Astrocyte of the cerebellum (primary cell): ENCODE results near the gene AGPAT4.

Experiments
- DNase-seq: peaks from one replicate; pipeline ENCODE4 v3.0.0-alpha.2; 2011; ENCODE audit warnings: low read depth
- H3K4me3 ChIP-seq: 2 replicates; pipeline ENCODE4 v1.5.1; 2011; ENCODE audit warnings: mild to moderate bottlenecking, low read depth, low read length, moderate library complexity
- in situ Hi-C: cut with HindIII; loops from 2 replicates; pipeline ENCODE4 v1.10.0; 2017; ENCODE audit warnings: low sequenced_read_pairs
- TF ChIP-seq, protein P1 (sequence below): IDR thresholded peaks from 2 replicates; pipeline ENCODE4 v1.5.1; 2012; ENCODE audit warnings: low read length, low read depth, moderate library complexity, mild to moderate bottlenecking; ENCODE audit errors: missing control alignments

Gene AGPAT4

DNA sequence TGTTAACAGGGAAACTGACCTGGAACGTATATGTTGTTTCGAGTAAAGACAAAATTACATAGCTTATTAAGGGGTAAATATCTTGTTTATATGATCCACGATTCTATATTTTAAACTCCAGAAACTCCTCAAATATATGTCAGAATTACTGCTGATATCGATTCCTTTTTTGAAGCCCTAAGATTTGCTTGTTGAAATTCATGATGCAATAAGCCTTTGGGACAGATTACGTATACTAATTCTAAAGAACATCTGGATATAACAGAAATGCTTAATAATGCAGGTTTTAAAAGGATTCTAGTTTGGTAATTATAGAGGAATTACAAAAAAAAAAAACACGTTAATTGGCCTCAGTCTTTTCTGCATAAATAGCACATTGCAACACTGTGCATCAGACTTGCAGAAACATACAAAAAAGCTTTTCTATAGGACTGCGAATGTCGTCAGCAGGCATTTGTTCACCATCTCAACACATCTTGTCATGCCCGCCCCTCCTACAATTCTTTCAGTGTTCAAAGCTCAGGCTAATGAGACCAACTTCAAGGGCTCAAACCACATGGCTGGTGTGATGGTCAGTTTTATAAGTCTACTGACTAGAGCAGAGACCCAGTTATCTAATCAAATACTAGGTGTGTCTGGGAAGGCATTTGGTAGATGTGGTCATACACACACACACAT lies 74.9 kb downstream of the AGPAT4 start:
- TF ChIP-seq, protein P1, sequence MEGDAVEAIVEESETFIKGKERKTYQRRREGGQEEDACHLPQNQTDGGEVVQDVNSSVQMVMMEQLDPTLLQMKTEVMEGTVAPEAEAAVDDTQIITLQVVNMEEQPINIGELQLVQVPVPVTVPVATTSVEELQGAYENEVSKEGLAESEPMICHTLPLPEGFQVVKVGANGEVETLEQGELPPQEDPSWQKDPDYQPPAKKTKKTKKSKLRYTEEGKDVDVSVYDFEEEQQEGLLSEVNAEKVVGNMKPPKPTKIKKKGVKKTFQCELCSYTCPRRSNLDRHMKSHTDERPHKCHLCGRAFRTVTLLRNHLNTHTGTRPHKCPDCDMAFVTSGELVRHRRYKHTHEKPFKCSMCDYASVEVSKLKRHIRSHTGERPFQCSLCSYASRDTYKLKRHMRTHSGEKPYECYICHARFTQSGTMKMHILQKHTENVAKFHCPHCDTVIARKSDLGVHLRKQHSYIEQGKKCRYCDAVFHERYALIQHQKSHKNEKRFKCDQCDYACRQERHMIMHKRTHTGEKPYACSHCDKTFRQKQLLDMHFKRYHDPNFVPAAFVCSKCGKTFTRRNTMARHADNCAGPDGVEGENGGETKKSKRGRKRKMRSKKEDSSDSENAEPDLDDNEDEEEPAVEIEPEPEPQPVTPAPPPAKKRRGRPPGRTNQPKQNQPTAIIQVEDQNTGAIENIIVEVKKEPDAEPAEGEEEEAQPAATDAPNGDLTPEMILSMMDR = no peak
- no peak for DNase-seq
- no peak overlapping the region for H3K4me3 ChIP-seq
- in situ Hi-C loops = no loop called here

- in situ Hi-C loops = no loop called here
- DNase-seq = peak; percentile 33
- TF ChIP-seq, protein P1 = no peak
- no peak overlapping the region for H3K4me3 ChIP-seq
These were observed 75.7 kb downstream of the AGPAT4 start for GRCh38 chr6:161198176-161198575.

GRCh38 chr6:161195386-161195785 lies 78.5 kb downstream of the AGPAT4 start:
- in situ Hi-C loops = no loop called here
- no peak for DNase-seq
- no peak overlapping the region for H3K4me3 ChIP-seq
- TF ChIP-seq, protein P1 = no peak

- TF ChIP-seq, protein P1 = no peak
- no peak overlapping the region for H3K4me3 ChIP-seq
- in situ Hi-C loops = no loop called here
These were observed 79.5 kb downstream of the AGPAT4 start for GRCh38 chr6:161194374-161194773.

DNA sequence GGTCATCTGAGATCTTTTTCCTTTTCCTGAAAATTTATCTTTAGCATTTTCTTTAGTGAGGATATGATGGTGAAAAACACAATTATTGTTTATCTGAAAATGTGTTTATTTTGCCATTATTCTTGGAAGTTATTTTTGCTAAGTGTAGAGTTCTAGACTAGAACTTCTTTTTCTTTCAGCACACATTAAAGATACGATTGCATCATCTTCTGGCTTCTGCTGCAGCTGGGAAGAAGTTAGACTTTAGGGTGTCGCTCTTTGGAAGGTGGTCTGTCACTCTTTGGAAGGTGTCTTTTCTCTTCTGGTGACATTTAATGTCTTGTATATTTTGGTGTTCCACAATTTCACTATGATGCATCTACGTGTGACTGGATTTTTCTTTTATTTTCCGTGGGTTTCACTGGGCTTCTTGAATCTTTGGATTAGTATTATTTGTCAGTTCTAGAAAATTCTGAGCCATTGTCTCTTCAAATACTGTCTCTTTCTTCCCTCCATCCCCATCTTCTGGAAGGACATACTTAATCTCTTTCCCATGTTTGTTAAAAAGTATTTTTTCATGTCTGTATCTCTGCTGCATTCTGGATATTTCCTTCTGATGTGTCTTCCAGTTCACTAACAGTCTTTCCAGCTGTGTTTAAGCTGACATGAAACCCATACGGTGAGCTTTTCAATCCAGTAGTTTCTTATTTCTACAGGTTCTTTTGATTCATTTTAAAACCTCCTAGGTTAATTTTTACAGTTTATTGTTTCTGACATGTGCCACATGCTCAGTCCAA lies 81.0 kb downstream of the AGPAT4 start:
- in situ Hi-C loops = no loop called here
- no peak overlapping the region for H3K4me3 ChIP-seq
- TF ChIP-seq, protein P1 = no peak
- DNase-seq = no peak

More at GRCh38 chr6:161194374-161194773, 79.5 kb downstream of the AGPAT4 start:
- DNase-seq = no peak

DNA sequence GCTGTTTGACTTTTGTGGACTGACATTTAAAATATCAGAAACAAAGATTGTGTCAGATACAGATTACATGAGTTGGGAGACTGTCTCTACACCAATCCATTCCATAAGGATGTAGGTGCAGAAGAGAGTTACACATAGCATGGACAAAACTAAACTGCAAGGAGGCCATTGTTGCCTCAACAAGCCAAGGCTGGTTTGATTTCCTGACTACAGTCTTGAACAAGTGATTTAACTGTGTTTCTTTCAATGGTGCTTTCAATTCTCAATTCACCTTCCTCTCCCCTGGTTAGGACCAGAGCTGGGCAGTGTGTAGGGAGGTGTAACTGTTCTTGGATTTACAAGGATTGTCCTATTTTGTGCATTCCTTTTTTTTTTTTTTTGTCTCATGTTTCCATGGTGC lies 82.2 kb downstream of the AGPAT4 start:
- H3K4me3 ChIP-seq = no peak overlapping the region
- TF ChIP-seq, protein P1 = no peak
- in situ Hi-C loops = no loop called here
- DNase-seq = no peak
